B cell (primary cell): Measurements from ENCODE around the gene ASTN1. TPM values are rescaled to one million over a fixed set of nuclear protein-coding genes. Genes with fewer than 3 reads are reported as not detected.

Experiments
- ATAC-seq: fragments of 200-7000 bp; cut with Tn5 transposase; one replicate; pipeline ENCODE4 v1.10.0; 2021; ENCODE audit warnings: low read depth, mild to moderate bottlenecking, moderate number of reproducible peaks, moderate library complexity
- CTCF ChIA-PET: fragments of 350-600 bp; sonication (Branson Sonifier 250); formaldehyde crosslinking; loops from one replicate; lab custom pipeline; 2021; ENCODE audit warnings: antibody characterized with exemption, inconsistent platforms; lab: Charles Lee
- POLR2A ChIA-PET: fragments of 350-600 bp; sonication (Branson Sonifier 250); formaldehyde crosslinking; loops from one replicate; lab custom pipeline; 2021; ENCODE audit warnings: antibody characterized with exemption; lab: Charles Lee
- DNase-seq: peaks from one replicate; pipeline ENCODE4 v3.0.0; 2013
- H2AFZ ChIP-seq: 2 replicates; pipeline ENCODE4 v1.6.1; 2012; ENCODE audit warnings: mild to moderate bottlenecking, low read depth, low read length; ENCODE audit not compliant: insufficient read depth, poor library complexity, severe bottlenecking
- H3K27ac ChIP-seq, 2 donors: 1 replicate in 1 of 2; 2 replicates in 1 of 2; pipeline ENCODE4 v1.5.1; 2012 to 2013; ENCODE audit warnings: low read length in 2 of 2, mild to moderate bottlenecking in 2 of 2, moderate library complexity in 1 of 2
- H3K27me3 ChIP-seq, 4 experiments: fragments of 200-600 bp in 1 of 4; sonication (generic) in 1 of 4; replicated peaks in 1 of 4; 1 replicate in 2 of 4; 2 replicates in 2 of 4; pipeline versions ENCODE4 v1.6.1 to v1.7.0; 2013 to 2016; ENCODE audit warnings: low read length in 3 of 4, mild to moderate bottlenecking in 2 of 4, mixed read lengths in 1 of 4, moderate library complexity in 1 of 4; ENCODE audit not compliant: insufficient read depth in 4 of 4, control insufficient read depth in 3 of 4; ENCODE audit errors: control extremely low read depth in 1 of 4
- H3K36me3 ChIP-seq, 2 experiments: replicated peaks in 1 of 2; 1 replicate in 1 of 2; 2 replicates in 1 of 2; pipeline versions ENCODE4 v1.6.1 to v1.7.1; 2013; ENCODE audit warnings: low read length in 1 of 2; ENCODE audit not compliant: insufficient read depth in 2 of 2, control insufficient read depth in 1 of 2; ENCODE audit errors: control extremely low read depth in 1 of 2, extremely low read depth in 1 of 2
- H3K4me1 ChIP-seq, 2 donors: fragments of 200-600 bp in 1 of 2; sonication (generic) in 1 of 2; 1 replicate in 1 of 2; 2 replicates in 1 of 2; pipeline versions ENCODE4 v1.5.1 to v1.6.1; 2013 to 2017; ENCODE audit warnings: low read length in 2 of 2; ENCODE audit not compliant: control insufficient read depth in 2 of 2, insufficient read depth in 2 of 2
- H3K4me2 ChIP-seq: replicated peaks from 2 replicates; pipeline ENCODE3; 2012; ENCODE audit warnings: mild to moderate bottlenecking, low read depth, low read length; ENCODE audit not compliant: poor library complexity, severe bottlenecking
- H3K4me3 ChIP-seq, 5 experiments: fragments of 200-600 bp in 1 of 5; sonication (generic) in 1 of 5; 1 replicate in 3 of 5; 2 replicates in 2 of 5; pipeline versions ENCODE4 v1.5.1 to v1.7.0; 2011 to 2016; ENCODE audit warnings: low read length in 4 of 5, mild to moderate bottlenecking in 4 of 5, low read depth in 2 of 5, control low read depth in 1 of 5, moderate library complexity in 1 of 5; ENCODE audit not compliant: insufficient read depth in 1 of 5; ENCODE audit errors: control extremely low read depth in 1 of 5, extremely low read depth in 1 of 5
- H3K79me2 ChIP-seq: fragments of 200-600 bp; sonication (generic); one replicate; pipeline ENCODE4 v1.6.0; 2016; ENCODE audit warnings: low read length; ENCODE audit not compliant: control insufficient read depth, insufficient read depth
- H3K9ac ChIP-seq: fragments of 200-600 bp; sonication (generic); 2 replicates; pipeline ENCODE4 v1.6.1; 2017; ENCODE audit warnings: mild to moderate bottlenecking, low read length, moderate library complexity
- H3K9me3 ChIP-seq, 3 donors: one replicate each; pipeline versions ENCODE4 v1.6.1 to v1.7.1; 2013; ENCODE audit warnings: low read length in 2 of 3; ENCODE audit not compliant: control insufficient read depth in 2 of 3, insufficient read depth in 1 of 3; ENCODE audit errors: control extremely low read depth in 1 of 3
- H4K20me1 ChIP-seq: 2 replicates; pipeline ENCODE4 v1.6.0; 2012; ENCODE audit warnings: mild to moderate bottlenecking, low read length; ENCODE audit not compliant: insufficient read depth, control insufficient read depth, poor library complexity, severe bottlenecking
- H3K27ac Mint-ChIP-seq: one replicate; pipeline ENCODE4 v1.8.0; 2021; ENCODE audit warnings: mixed read lengths
- H3K27me3 Mint-ChIP-seq: one replicate; pipeline ENCODE4 v1.8.0; 2021; ENCODE audit warnings: mixed read lengths
- H3K4me1 Mint-ChIP-seq: one replicate; pipeline ENCODE4 v1.8.0; 2021; ENCODE audit warnings: mixed read lengths
- H3K4me3 Mint-ChIP-seq: one replicate; pipeline ENCODE4 v1.8.0; 2021; ENCODE audit warnings: mixed read lengths
- H3K9me3 Mint-ChIP-seq: one replicate; pipeline ENCODE4 v1.8.0; 2022; ENCODE audit warnings: mixed read lengths; ENCODE audit not compliant: insufficient read depth
- EZH2 ChIP-seq: IDR thresholded peaks from 2 replicates; pipeline ENCODE4 v1.6.1; 2012; ENCODE audit warnings: borderline replicate concordance, low read depth, mild to moderate bottlenecking, moderate library complexity, low read length; ENCODE audit not compliant: insufficient read depth, poor library complexity, severe bottlenecking
- WGBS: methylation state at CpG from one replicate; pipeline ENCODE4 v1.1.5; 2013; ENCODE audit warnings: missing lambda C conversion rate; ENCODE audit not compliant: insufficient coverage; 5-methylcytosine and 5-hydroxymethylcytosine counted together
- intact Hi-C: fragments of 100-400 bp; cut with micrococcal nuclease; formaldehyde crosslinking; loops from one replicate; pipeline ENCODE4 v1.10.0; 2022
- polyA plus RNA-seq: library from polyadenylated mRNA; depleted of rRNA; stranded (reverse); fragments of >200 nt; gene quantifications from 2 replicates; pipeline ENCODE4 v1.2.3, GENCODE V29; 2012
- total RNA-seq, 2 donors: library from RNA; stranded (reverse); fragments of 120-200 nt in 1 of 2; gene quantifications; 1 replicate in 1 of 2; 2 replicates in 1 of 2; pipeline versions ENCODE4 v1.2.3 to v1.2.4, GENCODE V29; 2013 to 2022
- TF ChIP-seq, protein P1 (sequence below): fragments of 200-600 bp; IDR thresholded peaks from one replicate; pipeline ENCODE4 v1.8.0; 2022; ENCODE audit warnings: antibody characterized with exemption, mild to moderate bottlenecking

Gene ASTN1
- total and polyA plus RNA-seq, 2 donors (not counting 1 experiment from before 2014, with no cell fraction given): not detected

DNA sequence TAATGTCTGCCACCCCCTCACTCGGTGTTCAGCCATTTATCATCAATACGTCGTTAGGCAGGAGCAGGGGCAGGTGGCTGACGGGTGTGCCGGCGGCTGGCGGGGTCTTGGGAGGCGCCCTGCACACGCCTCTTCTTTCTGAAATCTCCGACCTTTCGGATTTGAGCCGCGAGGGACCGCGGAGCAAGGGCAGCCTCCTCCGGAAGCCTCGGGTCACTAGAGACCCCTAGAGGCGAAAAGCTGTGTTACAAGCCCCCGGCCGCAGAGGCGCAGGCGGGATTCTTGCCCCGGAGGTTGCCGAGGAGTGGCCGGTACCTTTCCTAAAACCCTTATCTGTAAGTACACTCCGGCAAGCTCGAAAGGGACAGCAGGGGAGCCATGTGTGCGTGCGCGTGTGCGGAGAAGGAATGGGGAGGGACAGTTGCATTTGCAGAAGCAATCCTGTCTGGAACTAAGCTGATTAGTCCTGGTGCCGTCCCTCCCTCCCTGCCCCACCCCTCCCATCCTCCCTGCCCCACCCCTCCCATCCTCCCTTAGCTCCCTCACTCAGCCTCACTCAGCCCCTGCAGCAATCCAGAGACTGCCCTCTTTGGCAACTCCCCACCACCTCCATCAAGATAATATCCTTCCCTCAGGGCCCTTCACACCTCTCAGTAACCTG lies 17.2 kb upstream of the ASTN1 start:
- DNase-seq (peak; percentile 31), ATAC-seq (peak; percentile 51)
- peaks cover 0 to 4% (median 0%) of the 10 kb centered on the region in 3 donors for H3K9me3 ChIP-seq
- no peak overlapping the region for H3K27ac ChIP-seq
- H3K4me3 ChIP-seq: peak overlapping the region in 2 of 5 experiments; percentile 15 to 19
- TF ChIP-seq, protein P1, sequence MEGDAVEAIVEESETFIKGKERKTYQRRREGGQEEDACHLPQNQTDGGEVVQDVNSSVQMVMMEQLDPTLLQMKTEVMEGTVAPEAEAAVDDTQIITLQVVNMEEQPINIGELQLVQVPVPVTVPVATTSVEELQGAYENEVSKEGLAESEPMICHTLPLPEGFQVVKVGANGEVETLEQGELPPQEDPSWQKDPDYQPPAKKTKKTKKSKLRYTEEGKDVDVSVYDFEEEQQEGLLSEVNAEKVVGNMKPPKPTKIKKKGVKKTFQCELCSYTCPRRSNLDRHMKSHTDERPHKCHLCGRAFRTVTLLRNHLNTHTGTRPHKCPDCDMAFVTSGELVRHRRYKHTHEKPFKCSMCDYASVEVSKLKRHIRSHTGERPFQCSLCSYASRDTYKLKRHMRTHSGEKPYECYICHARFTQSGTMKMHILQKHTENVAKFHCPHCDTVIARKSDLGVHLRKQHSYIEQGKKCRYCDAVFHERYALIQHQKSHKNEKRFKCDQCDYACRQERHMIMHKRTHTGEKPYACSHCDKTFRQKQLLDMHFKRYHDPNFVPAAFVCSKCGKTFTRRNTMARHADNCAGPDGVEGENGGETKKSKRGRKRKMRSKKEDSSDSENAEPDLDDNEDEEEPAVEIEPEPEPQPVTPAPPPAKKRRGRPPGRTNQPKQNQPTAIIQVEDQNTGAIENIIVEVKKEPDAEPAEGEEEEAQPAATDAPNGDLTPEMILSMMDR: peak; percentile 54
- no peak for TF ChIP-seq EZH2
- no peaks in the 10 kb centered on the region for H3K79me2 ChIP-seq
- peaks cover 13% of the 10 kb centered on the region for H3K4me1 Mint-ChIP-seq
- H3K9me3 Mint-ChIP-seq: no peaks in the 10 kb centered on the region
- ChIA-PET POLR2A (no interaction called here), CTCF (interaction anchor here (1.1 to 1.2 kb wide), 2 partner anchors 11 to 34 kb away, joined by 3 read pairs; partner anchors contain the start of gene BRINP2)
- H3K4me2 ChIP-seq: peak overlapping the region; percentile 52
- H3K27ac Mint-ChIP-seq: no peak overlapping the region
- intact Hi-C loops: no loop called here
- no peak overlapping the region for H3K9ac ChIP-seq
- H2AFZ ChIP-seq: peak overlapping the region; percentile 54
- peaks cover 2 to 6% of the 10 kb centered on the region in 2 donors for H3K4me1 ChIP-seq
- no peaks in the 10 kb centered on the region for H4K20me1 ChIP-seq
- H3K27me3 Mint-ChIP-seq: peaks cover 45% of the 10 kb centered on the region
- H3K36me3 ChIP-seq: no peaks in the 10 kb centered on the region
- H3K27me3 ChIP-seq: peaks cover 0 to 15% (median 5%) of the 10 kb centered on the region in 4 experiments
- H3K4me3 Mint-ChIP-seq: peak overlapping the region; percentile 63
- 1% methylated on average over 25 of the region's 32 CpGs for WGBS

DNA sequence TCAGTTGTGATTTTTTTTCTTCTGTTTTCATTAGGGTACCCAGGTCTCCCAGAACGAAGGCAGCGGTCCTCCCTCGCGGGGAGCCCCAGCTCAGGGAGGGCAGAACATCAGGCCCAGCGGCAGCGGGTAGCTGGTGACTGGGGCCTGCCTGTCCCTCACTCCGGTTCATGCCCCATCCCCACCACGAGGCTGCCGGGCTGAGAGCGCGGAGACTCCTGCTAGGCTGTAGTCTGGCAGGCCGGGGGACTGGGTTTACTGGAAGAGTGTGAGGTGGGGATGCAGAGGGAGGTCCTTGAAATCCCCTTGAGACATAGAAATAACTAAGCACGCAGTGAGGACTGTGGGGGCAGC lies 16.7 kb upstream of the ASTN1 start:
- peaks cover 0 to 15% (median 5%) of the 10 kb centered on the region in 4 experiments for H3K27me3 ChIP-seq
- ATAC-seq (no peak), DNase-seq (no peak)
- peak overlapping the region; percentile 54 for H2AFZ ChIP-seq
- WGBS: 8% methylated on average over 8 of the region's 13 CpGs
- H3K27ac ChIP-seq: no peak overlapping the region
- TF ChIP-seq EZH2: no peak
- TF ChIP-seq, protein P1: no peak
- peaks cover 45% of the 10 kb centered on the region for H3K27me3 Mint-ChIP-seq
- POLR2A ChIA-PET: no interaction called here
- H3K9me3 Mint-ChIP-seq: no peaks in the 10 kb centered on the region
- H3K9me3 ChIP-seq: peaks cover 0 to 4% (median 0%) of the 10 kb centered on the region in 3 donors
- intact Hi-C loops: no loop called here
- peak overlapping the region; percentile 52 for H3K4me2 ChIP-seq
- H3K4me3 Mint-ChIP-seq: peak overlapping the region; percentile 63
- CTCF ChIA-PET: interaction anchor here (1.1 to 1.2 kb wide), 2 partner anchors 11 to 33 kb away, joined by 3 read pairs; partner anchors contain the start of gene BRINP2
- no peak overlapping the region for H3K9ac ChIP-seq
- H3K4me1 ChIP-seq: peaks cover 2 to 6% of the 10 kb centered on the region in 2 donors
- H3K4me1 Mint-ChIP-seq: peaks cover 13% of the 10 kb centered on the region
- no peaks in the 10 kb centered on the region for H3K79me2 ChIP-seq
- H4K20me1 ChIP-seq: no peaks in the 10 kb centered on the region
- no peaks in the 10 kb centered on the region for H3K36me3 ChIP-seq
- peak overlapping the region in 2 of 5 experiments; percentile 15 to 19 for H3K4me3 ChIP-seq
- no peak overlapping the region for H3K27ac Mint-ChIP-seq
